Coronary artery (tissue), 2 donors: ENCODE results near the gene GGA1.
"Not testable (repeated sequence)": the region's sequence is repeated elsewhere in the genome, so short reads cannot be mapped to it uniquely, and the experiment has no call there.

Experiments used
- DNase-seq: peaks from one replicate; pipeline ENCODE4 v3.0.0-alpha.2; 2017; ENCODE audit warnings: low spot score
- H3K27ac ChIP-seq, 2 donors: fragments of 200-600 bp; sonication (generic); one replicate each; pipeline ENCODE4 v1.5.1; 2016 to 2019
- H3K4me3 ChIP-seq: fragments of 200-600 bp; sonication (generic); 2 replicates; pipeline ENCODE4 v1.5.1; 2016; ENCODE audit warnings: mild to moderate bottlenecking, moderate library complexity
- TF ChIP-seq, protein P1 (sequence below): fragments of 200-600 bp; sonication (generic); IDR thresholded peaks from one replicate; pipeline ENCODE4 v1.5.1; 2019; ENCODE audit warnings: antibody characterized with exemption

GGA1 gene

GRCh38 chr22:37604875-37605274, 3.8 kb upstream of the GGA1 start:
- no peak overlapping the region for H3K27ac ChIP-seq
- no peak for DNase-seq
- TF ChIP-seq, protein P1, sequence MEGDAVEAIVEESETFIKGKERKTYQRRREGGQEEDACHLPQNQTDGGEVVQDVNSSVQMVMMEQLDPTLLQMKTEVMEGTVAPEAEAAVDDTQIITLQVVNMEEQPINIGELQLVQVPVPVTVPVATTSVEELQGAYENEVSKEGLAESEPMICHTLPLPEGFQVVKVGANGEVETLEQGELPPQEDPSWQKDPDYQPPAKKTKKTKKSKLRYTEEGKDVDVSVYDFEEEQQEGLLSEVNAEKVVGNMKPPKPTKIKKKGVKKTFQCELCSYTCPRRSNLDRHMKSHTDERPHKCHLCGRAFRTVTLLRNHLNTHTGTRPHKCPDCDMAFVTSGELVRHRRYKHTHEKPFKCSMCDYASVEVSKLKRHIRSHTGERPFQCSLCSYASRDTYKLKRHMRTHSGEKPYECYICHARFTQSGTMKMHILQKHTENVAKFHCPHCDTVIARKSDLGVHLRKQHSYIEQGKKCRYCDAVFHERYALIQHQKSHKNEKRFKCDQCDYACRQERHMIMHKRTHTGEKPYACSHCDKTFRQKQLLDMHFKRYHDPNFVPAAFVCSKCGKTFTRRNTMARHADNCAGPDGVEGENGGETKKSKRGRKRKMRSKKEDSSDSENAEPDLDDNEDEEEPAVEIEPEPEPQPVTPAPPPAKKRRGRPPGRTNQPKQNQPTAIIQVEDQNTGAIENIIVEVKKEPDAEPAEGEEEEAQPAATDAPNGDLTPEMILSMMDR: no peak
- H3K4me3 ChIP-seq: no peak overlapping the region

GRCh38 chr22:37607010-37607934, 1.4 kb upstream of the GGA1 start:
- peak overlapping the region; percentile 98 for H3K4me3 ChIP-seq
- H3K27ac ChIP-seq: peak overlapping the region; percentile 89 to 99
- DNase-seq: peak; percentile 87
- TF ChIP-seq, protein P1: peak; percentile 92

DNA sequence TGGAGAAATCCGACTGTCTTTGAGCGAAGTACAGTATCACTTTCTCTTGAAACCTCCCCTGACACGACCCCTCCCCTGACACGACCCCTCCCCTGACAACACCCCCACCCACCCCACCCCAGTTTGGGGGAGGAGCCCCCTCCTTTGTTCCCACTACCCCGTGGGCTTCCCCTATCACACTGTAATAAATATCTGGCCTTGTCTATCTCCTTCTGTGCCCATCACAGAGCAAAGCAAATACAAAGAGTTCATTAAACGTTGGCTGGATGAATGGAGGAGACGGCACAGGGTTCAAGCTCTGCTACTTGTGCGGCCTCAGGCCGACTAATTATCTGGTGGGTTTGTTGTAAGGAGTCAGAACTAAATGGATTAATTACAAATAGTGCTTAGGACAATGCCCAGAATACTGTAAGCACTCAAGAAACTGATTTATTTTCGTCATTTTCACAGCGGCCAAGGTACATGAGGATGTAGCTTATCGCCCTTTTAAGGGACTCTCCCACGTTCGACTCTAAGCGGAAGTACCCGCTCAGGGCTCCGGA, 628 bp upstream of the GGA1 start:
- TF ChIP-seq, protein P1: no peak
- Histone ChIP-seq H3K27ac (peak overlapping the region; percentile 89 to 99), H3K4me3 (peak overlapping the region; percentile 98)
- peak; percentile 75 for DNase-seq

DNA sequence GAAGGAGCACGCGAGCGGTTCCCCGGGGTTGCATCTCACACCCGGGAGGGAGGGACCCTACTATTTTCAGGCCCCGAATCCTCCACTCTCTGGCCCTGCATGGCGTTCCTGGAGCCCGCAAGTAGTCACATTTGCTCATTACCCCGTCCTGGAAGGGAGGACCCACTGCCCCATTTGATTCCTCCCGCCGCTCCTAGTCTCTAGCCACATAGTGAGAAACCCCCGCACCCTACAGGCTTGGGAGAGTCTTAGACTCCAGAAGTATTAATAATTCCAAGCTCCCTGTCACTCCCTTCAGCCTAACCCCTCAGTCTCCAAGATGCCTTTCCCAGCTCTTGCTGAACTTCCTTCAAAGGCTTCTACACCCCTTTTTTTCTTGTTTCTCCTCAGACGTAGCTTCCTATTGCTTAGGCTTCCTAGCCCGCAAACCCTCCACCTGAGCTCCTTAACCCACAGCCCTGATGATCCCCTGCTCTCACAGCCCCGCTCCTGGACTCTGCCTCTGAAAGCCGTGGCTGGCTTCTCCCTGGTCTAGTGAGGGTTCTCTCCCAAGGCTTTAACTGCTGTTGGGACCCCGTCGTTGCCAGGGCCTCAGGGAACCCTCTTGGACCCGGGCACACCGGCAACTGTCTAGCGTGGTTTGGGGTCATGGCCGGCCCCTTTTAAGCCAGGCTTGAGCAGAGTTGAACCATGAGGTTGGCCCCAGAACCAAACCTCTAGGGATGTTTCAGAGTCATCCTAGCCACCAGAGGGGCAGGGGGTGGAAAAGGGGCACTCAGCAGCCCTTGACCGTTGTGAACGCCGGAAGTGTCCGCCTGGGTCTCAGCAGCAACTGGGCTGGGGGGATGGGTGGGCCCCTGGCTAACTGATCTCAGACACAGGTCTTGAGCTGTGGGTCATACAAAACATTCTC, 862 bp downstream of the GGA1 start:
- peak; percentile 78 for DNase-seq
- peak overlapping the region; percentile 98 for H3K4me3 ChIP-seq
- TF ChIP-seq, protein P1: no peak
- H3K27ac ChIP-seq: peak overlapping the region; percentile 89 to 99

- peak overlapping the region in 1 of 2 donors; percentile 99 for H3K27ac ChIP-seq
- DNase-seq: not testable (repeated sequence)
- peak overlapping the region; percentile 98 for H3K4me3 ChIP-seq
Observed at GRCh38 chr22:37610153-37610475, 1.5 kb downstream of the GGA1 start.

GRCh38 chr22:37610480-37611129, 2.0 kb downstream of the GGA1 start:
- peak overlapping the region; percentile 98 for H3K4me3 ChIP-seq
- TF ChIP-seq, protein P1: no peak
- H3K27ac ChIP-seq: peak overlapping the region in 1 of 2 donors; percentile 21
- DNase-seq: no peak

- TF ChIP-seq, protein P1: no peak
- Histone ChIP-seq H3K4me3 (no peak overlapping the region), H3K27ac (peak overlapping the region; percentile 21 to 36)
- DNase-seq: no peak
Observed at GRCh38 chr22:37611207-37611606, 2.6 kb downstream of the GGA1 start.
